Pancreas (tissue), 10 donors: Measurements from ENCODE around the gene KAZN. TPM values are rescaled to one million over a fixed set of nuclear protein-coding genes. Genes with fewer than 3 reads are reported as not detected.

ENCODE experiments used
- ATAC-seq, 4 donors: fragments of 200-7000 bp; cut with Tn5 transposase; one replicate each; pipeline versions ENCODE4 v1.8.0 to v1.9.1; 2020; ENCODE audit warnings: mild to moderate bottlenecking in 4 of 4, moderate library complexity in 4 of 4
- DNase-seq, 6 donors: peaks; one replicate each; pipeline ENCODE4 v3.0.0-alpha.2; 2020
- FAIRE-seq: peaks from 2 replicates; lab custom pipeline; 2012; peaks lifted over from hg19 to GRCh38; lab: Jason Lieb, UNC
- H3K27ac ChIP-seq, 4 donors: fragments of 200-600 bp; sonication (generic); 1 replicate in 3 of 4; 2 replicates in 1 of 4; pipeline versions ENCODE4 v1.5.0 to v1.8.0; 2020
- H3K27me3 ChIP-seq, 4 donors: fragments of 200-600 bp; one replicate each; pipeline ENCODE4 v1.8.0; 2021
- H3K36me3 ChIP-seq, 3 donors: fragments of 200-600 bp; sonication (generic) in 1 of 3; one replicate each; pipeline versions ENCODE4 v1.5.0 to v1.8.0; 2020 to 2021
- H3K4me1 ChIP-seq, 3 donors: fragments of 200-600 bp; one replicate each; pipeline ENCODE4 v1.8.0; 2021
- H3K4me3 ChIP-seq, 4 donors: fragments of 200-600 bp; sonication (generic) in 2 of 4; one replicate each; pipeline versions ENCODE4 v1.5.0 to v1.8.0; 2020 to 2021
- H3K9me3 ChIP-seq, 4 donors: fragments of 200-600 bp; one replicate each; pipeline ENCODE4 v1.8.0; 2021
- WGBS, 2 donors: extraction: QIAGEN DNeasy Blood & Tissue Kit; methylation state at CpG; one replicate each; pipeline ENCODE4 v1.1.7; 2013; 5-methylcytosine and 5-hydroxymethylcytosine counted together
- intact Hi-C, 3 donors: fragments of 100-400 bp; cut with DNase I; formaldehyde crosslinking; loops; one replicate each; pipeline versions ENCODE4 v1.11.1 to v1.14.2; 2022
- polyA plus RNA-seq, 2 donors: library from polyadenylated mRNA; stranded (reverse); fragments of 200-250 nt; gene quantifications; one replicate each; pipeline ENCODE4 v1.2.3, GENCODE V29; 2013
- total RNA-seq, 6 donors: library from RNA; stranded (reverse); fragmentation: NEBNext Ultra II Directional in 4 of 6; extraction: Animal tissue kit (Norgen Biotek cat#: 25700) in 4 of 6; gene quantifications; one replicate each; pipeline versions ENCODE4 v1.2.1 to v1.2.4, GENCODE V29; 2021 to 2023
- TF ChIP-seq, protein P1 (sequence below), 4 donors: fragments of 200-600 bp; sonication (generic) in 3 of 4; IDR thresholded peaks; one replicate each; pipeline versions ENCODE4 v1.5.0 to v1.8.0; 2021; ENCODE audit warnings: antibody characterized with exemption in 4 of 4
- donor health status: healthy with polysubstance abuse.
- donor health status: DM: no; HTN: no; CAD: no; lungs with moderate emphysema.
- donor health status: DM: no; HTN: no; CAD: no.
- donor health status: control.
- donor health status: control.
- donor health status: Bipolar disorder and iron deficiency.
- donor health status: DM: yes; HTN: yes; CAD: no.
- donor health status: DM: no; HTN: no; CAD: no.
- donor health status: DM: no; HTN: no; CAD: no.
- donor health status: DM: yes; HTN: yes; CAD: no.

Gene KAZN
- total and polyA plus RNA-seq, 8 donors = 2.4 to 6.0 (median 4.1) TPM

- TF ChIP-seq, protein P1, sequence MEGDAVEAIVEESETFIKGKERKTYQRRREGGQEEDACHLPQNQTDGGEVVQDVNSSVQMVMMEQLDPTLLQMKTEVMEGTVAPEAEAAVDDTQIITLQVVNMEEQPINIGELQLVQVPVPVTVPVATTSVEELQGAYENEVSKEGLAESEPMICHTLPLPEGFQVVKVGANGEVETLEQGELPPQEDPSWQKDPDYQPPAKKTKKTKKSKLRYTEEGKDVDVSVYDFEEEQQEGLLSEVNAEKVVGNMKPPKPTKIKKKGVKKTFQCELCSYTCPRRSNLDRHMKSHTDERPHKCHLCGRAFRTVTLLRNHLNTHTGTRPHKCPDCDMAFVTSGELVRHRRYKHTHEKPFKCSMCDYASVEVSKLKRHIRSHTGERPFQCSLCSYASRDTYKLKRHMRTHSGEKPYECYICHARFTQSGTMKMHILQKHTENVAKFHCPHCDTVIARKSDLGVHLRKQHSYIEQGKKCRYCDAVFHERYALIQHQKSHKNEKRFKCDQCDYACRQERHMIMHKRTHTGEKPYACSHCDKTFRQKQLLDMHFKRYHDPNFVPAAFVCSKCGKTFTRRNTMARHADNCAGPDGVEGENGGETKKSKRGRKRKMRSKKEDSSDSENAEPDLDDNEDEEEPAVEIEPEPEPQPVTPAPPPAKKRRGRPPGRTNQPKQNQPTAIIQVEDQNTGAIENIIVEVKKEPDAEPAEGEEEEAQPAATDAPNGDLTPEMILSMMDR (IDR thresholded peaks at IDR 0.05) = no peak
- intact Hi-C loops = loop anchor here in 1 of 3 donors (10.0 kb wide), 1 partner anchor 638 kb away; no protein-coding TSS in a partner anchor
- WGBS, 2 donors = 22 to 24% methylated on average over 21 of the region's 21 CpGs
- no peaks in the 10 kb centered on the region for H3K4me1 ChIP-seq
- H3K9me3 ChIP-seq = no peaks in the 10 kb centered on the region
- H3K27me3 ChIP-seq = no peaks in the 10 kb centered on the region
- ATAC-seq = peak in 3 of 4 donors; percentile 46 to 63 (median 63)
- no peaks in the 10 kb centered on the region for H3K36me3 ChIP-seq
- DNase-seq = peak in 1 of 6 donors; percentile 14
- H3K4me3 ChIP-seq = no peak overlapping the region
- peak overlapping the region; percentile 13 to 62 (median 36) for H3K27ac ChIP-seq
- no peak for FAIRE-seq
Observed at GRCh38 chr1:14733048-14733778, 134.7 kb downstream of the KAZN start.

DNA sequence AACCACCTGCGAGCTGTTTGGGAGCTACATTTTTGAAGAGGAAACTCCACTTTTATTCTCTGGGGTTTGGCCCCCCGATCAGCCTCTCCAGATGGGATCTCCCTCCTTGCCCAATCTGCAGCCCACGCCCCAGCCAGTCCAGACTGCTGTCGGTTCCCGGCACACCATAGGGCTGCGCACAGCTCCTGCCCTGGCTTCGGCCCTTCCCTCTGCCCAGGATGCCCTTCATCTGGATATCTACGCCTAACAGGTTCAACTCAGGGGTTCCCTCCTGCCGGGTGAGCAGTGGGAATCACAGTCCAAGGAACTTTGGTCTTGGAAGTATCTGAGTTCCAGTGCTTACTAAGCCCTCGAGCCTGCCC lies 135.3 kb downstream of the KAZN start:
- FAIRE-seq = no peak
- WGBS, 2 donors = 64 to 68% methylated on average over 10 of the region's 10 CpGs
- peak overlapping the region in 3 of 4 donors; percentile 19 to 62 (median 54) for H3K27ac ChIP-seq

DNA sequence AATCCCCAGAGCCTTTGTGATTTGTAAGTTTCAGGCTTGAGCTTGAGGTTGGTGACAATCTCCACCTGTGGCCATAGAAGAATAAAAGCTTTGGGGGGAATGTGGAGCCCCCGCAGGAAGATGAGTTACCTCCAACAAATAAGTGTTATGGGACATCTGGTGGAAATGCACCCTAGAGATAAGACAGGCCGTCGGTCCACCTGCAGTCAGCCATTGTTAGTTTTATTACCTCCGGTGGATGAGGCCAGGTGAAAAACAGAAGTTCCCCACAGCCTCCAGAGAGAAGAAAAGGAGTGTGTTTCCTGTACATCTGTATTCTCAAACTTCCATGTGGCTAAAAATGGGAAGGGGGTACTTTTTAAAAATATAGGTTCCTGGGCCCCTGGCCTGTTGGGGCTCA lies 137.4 kb downstream of the KAZN start:
- 50 to 67% methylated on average over 4 of the region's 4 CpGs for WGBS, 2 donors

More for the DNA sequence above, 135.3 kb downstream of the KAZN start:
- no peaks in the 10 kb centered on the region for H3K9me3 ChIP-seq
- no peaks in the 10 kb centered on the region for H3K36me3 ChIP-seq
- H3K27me3 ChIP-seq = no peaks in the 10 kb centered on the region
- DNase-seq = no peak
- TF ChIP-seq, protein P1 (IDR thresholded peaks at IDR 0.05) = no peak
- ATAC-seq = no peak
- intact Hi-C loops = loop anchor here in 1 of 3 donors (10.0 kb wide), 1 partner anchor 639 kb away; no protein-coding TSS in a partner anchor
- H3K4me1 ChIP-seq = no peaks in the 10 kb centered on the region
- no peak overlapping the region for H3K4me3 ChIP-seq

GRCh38 chr1:14737561-14738094 lies 139.1 kb downstream of the KAZN start:
- no peaks in the 10 kb centered on the region for H3K36me3 ChIP-seq
- no peaks in the 10 kb centered on the region for H3K27me3 ChIP-seq
- WGBS, 2 donors = 55 to 70% methylated on average over 6 of the region's 6 CpGs
- no peaks in the 10 kb centered on the region for H3K4me1 ChIP-seq
- TF ChIP-seq, protein P1 (IDR thresholded peaks at IDR 0.05) = no peak
- intact Hi-C loops = loop anchor here in 1 of 3 donors (10.0 kb wide), 1 partner anchor 643 kb away; no protein-coding TSS in a partner anchor
- FAIRE-seq = no peak
- DNase-seq = no peak
- H3K27ac ChIP-seq = no peak overlapping the region
- ATAC-seq = no peak
- no peak overlapping the region for H3K4me3 ChIP-seq
- no peaks in the 10 kb centered on the region for H3K9me3 ChIP-seq

More for the DNA sequence above, 137.4 kb downstream of the KAZN start:
- ATAC-seq (no peak), DNase-seq (no peak), FAIRE-seq (no peak)
- Histone ChIP-seq H3K9me3 (no peaks in the 10 kb centered on the region), H3K4me1 (no peaks in the 10 kb centered on the region), H3K27me3 (no peaks in the 10 kb centered on the region), H3K4me3 (no peak overlapping the region), H3K36me3 (no peaks in the 10 kb centered on the region), H3K27ac (no peak overlapping the region)
- intact Hi-C loops = loop anchor here in 1 of 3 donors (10.0 kb wide), 1 partner anchor 641 kb away; no protein-coding TSS in a partner anchor
- TF ChIP-seq, protein P1 (IDR thresholded peaks at IDR 0.05) = no peak
